ENCODE results near the gene SETMAR. TPM values are rescaled to one million over a fixed set of nuclear protein-coding genes. Genes with fewer than 3 reads are reported as not detected.

SETMAR gene
- polyA plus RNA-seq, 1 donor (not counting 4 experiments of a cell fraction or from before 2014, with no cell fraction given): 12.7 TPM

DNA sequence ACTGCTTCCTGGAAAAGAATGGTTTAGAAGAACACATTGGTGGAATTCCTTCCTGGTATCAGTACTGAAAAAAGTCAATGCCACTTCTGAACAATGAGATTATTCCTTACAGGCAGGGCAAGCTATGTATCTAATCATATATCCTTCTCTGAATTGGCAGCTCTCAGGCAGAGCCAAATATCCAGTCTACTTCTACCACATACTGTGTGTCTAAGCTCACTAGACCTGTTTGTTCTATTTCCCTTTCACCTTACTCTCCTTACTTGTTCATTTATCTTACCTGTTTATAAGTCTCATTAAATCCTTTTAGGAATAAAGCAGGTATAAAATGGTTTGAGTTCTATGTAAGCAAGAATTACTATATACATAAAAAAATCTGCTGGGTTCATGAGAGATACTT, 8.3 kb downstream of the SETMAR start:
- no peaks in the 10 kb centered on the region for H3K27me3 ChIP-seq (ENCODE audit: control insufficient read depth, extremely low read depth, insufficient read depth, low read length)
- FAIRE-seq (no peak), DNase-seq (ENCODE audit: low read depth, low spot score) (no peak)
- H3K9me3 ChIP-seq (ENCODE audit: control insufficient read depth, low read depth, low read length): no peaks in the 10 kb centered on the region
- H3K9me1 ChIP-seq (ENCODE audit: control insufficient read depth, extremely low read depth, insufficient read depth, low read length): no peaks in the 10 kb centered on the region
- no peaks in the 10 kb centered on the region for H4K20me1 ChIP-seq (ENCODE audit: control insufficient read depth, extremely low read depth, insufficient read depth, low read length)
- H3K79me2 ChIP-seq (ENCODE audit: control insufficient read depth, insufficient read depth, low read length): no peaks in the 10 kb centered on the region
- H3K36me3 ChIP-seq (ENCODE audit: control insufficient read depth in 2 of 2, extremely low read depth in 1 of 2, insufficient read depth in 2 of 2, low read length in 2 of 2): peaks cover 2 to 3% of the 10 kb centered on the region in 2 experiments
- H3K4me2 ChIP-seq (ENCODE audit: control insufficient read depth, extremely low read depth, insufficient read depth, low read depth, low read length): no peak overlapping the region
- dilution Hi-C loops (cut with MboI; ENCODE audit: extremely low pct_ligation_motif_present, low sequenced_read_pairs): no loop called here
- H2AFZ ChIP-seq (ENCODE audit: control insufficient read depth, low read length): no peak overlapping the region
- no peak overlapping the region for H3K27ac ChIP-seq (ENCODE audit: control insufficient read depth, insufficient read depth, low read length)
- peaks cover 4% of the 10 kb centered on the region for H3K4me1 ChIP-seq (ENCODE audit: control insufficient read depth, extremely low read depth, insufficient read depth, low read length)
- no peak for TF ChIP-seq EZH2 (IDR thresholded peaks at IDR 0.05; ENCODE audit: low read length)
- TF ChIP-seq, protein P1, sequence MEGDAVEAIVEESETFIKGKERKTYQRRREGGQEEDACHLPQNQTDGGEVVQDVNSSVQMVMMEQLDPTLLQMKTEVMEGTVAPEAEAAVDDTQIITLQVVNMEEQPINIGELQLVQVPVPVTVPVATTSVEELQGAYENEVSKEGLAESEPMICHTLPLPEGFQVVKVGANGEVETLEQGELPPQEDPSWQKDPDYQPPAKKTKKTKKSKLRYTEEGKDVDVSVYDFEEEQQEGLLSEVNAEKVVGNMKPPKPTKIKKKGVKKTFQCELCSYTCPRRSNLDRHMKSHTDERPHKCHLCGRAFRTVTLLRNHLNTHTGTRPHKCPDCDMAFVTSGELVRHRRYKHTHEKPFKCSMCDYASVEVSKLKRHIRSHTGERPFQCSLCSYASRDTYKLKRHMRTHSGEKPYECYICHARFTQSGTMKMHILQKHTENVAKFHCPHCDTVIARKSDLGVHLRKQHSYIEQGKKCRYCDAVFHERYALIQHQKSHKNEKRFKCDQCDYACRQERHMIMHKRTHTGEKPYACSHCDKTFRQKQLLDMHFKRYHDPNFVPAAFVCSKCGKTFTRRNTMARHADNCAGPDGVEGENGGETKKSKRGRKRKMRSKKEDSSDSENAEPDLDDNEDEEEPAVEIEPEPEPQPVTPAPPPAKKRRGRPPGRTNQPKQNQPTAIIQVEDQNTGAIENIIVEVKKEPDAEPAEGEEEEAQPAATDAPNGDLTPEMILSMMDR (optimal IDR thresholded peaks at IDR 0.05 in 1 of 3, IDR thresholded peaks at IDR 0.05 in 1 of 3, conservative IDR thresholded peaks at IDR 0.05 in 1 of 3; ENCODE audit: extremely low read depth in 1 of 3, insufficient read depth in 2 of 3, low read length in 3 of 3): no peak
- no peak overlapping the region for H3K9ac ChIP-seq (ENCODE audit: control insufficient read depth, extremely low read depth, insufficient read depth, low read length)
- H3K4me3 ChIP-seq (ENCODE audit: control insufficient read depth in 2 of 3, extremely low read depth in 1 of 3, insufficient read depth in 2 of 3, low read depth in 1 of 3, low read length in 3 of 3): no peak overlapping the region

DNA sequence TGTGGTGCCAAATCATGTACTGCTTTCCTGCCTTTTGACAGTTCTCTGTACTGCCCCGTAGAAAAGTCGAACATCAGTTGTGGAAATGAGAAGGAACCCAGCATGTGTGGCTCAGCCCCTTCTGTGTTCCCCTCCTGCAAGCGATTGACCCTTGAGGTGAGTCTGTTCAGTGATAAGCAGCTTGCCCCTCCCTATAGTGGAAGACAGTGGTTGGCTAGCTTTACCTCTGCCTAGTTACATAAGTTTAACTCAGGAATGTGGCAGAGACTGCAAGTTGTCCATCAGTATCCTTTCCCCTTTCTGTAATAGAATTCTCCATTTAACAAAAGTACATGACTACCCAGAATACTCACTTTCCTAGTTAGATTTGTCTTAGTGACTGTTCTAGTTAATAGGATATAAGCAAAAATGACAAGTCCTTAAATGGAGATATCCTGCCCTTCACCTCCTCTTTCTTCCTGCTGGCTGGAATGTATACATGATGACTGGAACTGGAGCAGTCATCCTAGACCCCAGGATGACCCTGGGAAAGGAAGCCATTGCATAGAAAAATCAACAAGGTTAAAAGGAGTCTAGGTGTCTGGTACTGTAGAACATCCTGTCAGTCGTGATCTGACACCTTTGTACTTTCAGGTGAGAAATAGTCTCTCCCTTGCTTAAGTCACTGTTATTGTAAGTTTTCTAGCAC, 10.6 kb downstream of the SETMAR start:
- no peak overlapping the region for H3K4me3 ChIP-seq (ENCODE audit: control insufficient read depth in 2 of 3, extremely low read depth in 1 of 3, insufficient read depth in 2 of 3, low read depth in 1 of 3, low read length in 3 of 3)
- H3K9me3 ChIP-seq (ENCODE audit: control insufficient read depth, low read depth, low read length): no peaks in the 10 kb centered on the region
- no peak for TF ChIP-seq EZH2 (IDR thresholded peaks at IDR 0.05; ENCODE audit: low read length)
- TF ChIP-seq, protein P1 (optimal IDR thresholded peaks at IDR 0.05 in 1 of 3, IDR thresholded peaks at IDR 0.05 in 1 of 3, conservative IDR thresholded peaks at IDR 0.05 in 1 of 3; ENCODE audit: extremely low read depth in 1 of 3, insufficient read depth in 2 of 3, low read length in 3 of 3): no peak
- peaks cover 0 to 3% of the 10 kb centered on the region in 2 experiments for H3K36me3 ChIP-seq (ENCODE audit: control insufficient read depth in 2 of 2, extremely low read depth in 1 of 2, insufficient read depth in 2 of 2, low read length in 2 of 2)
- H3K27me3 ChIP-seq (ENCODE audit: control insufficient read depth, extremely low read depth, insufficient read depth, low read length): no peaks in the 10 kb centered on the region
- H3K27ac ChIP-seq (ENCODE audit: control insufficient read depth, insufficient read depth, low read length): no peak overlapping the region
- no peaks in the 10 kb centered on the region for H3K79me2 ChIP-seq (ENCODE audit: control insufficient read depth, insufficient read depth, low read length)
- no peaks in the 10 kb centered on the region for H3K9me1 ChIP-seq (ENCODE audit: control insufficient read depth, extremely low read depth, insufficient read depth, low read length)
- no peak for DNase-seq (ENCODE audit: low read depth, low spot score)
- H3K4me1 ChIP-seq (ENCODE audit: control insufficient read depth, extremely low read depth, insufficient read depth, low read length): no peaks in the 10 kb centered on the region
- no peaks in the 10 kb centered on the region for H4K20me1 ChIP-seq (ENCODE audit: control insufficient read depth, extremely low read depth, insufficient read depth, low read length)
- H3K4me2 ChIP-seq (ENCODE audit: control insufficient read depth, extremely low read depth, insufficient read depth, low read depth, low read length): no peak overlapping the region
- no peak overlapping the region for H2AFZ ChIP-seq (ENCODE audit: control insufficient read depth, low read length)
- no peak overlapping the region for H3K9ac ChIP-seq (ENCODE audit: control insufficient read depth, extremely low read depth, insufficient read depth, low read length)
- dilution Hi-C loops (cut with MboI; ENCODE audit: extremely low pct_ligation_motif_present, low sequenced_read_pairs): no loop called here
- no peak for FAIRE-seq

All from keratinocyte (primary cell).